OCI-LY1 (cell line): Measurements from ENCODE around the gene GNAI1.

ENCODE experiments used
- H2AFZ ChIP-seq: fragments of 200-600 bp; sonication (generic), shearing (Covaris generic); 2 replicates; pipeline ENCODE4 v1.6.0; 2014; ENCODE audit warnings: antibody characterized with exemption, mild to moderate bottlenecking, low read length
- H3F3A ChIP-seq: fragments of 200-600 bp; sonication (generic), shearing (Covaris generic); 2 replicates; pipeline ENCODE4 v1.6.0; 2014; ENCODE audit warnings: mild to moderate bottlenecking, antibody characterized with exemption, low read length, moderate library complexity; ENCODE audit not compliant: insufficient read depth
- H3K27ac ChIP-seq: fragments of 200-600 bp; sonication (generic); 2 replicates; pipeline ENCODE4 v1.5.1; 2014; ENCODE audit warnings: low read length, mixed run types, mild to moderate bottlenecking, low read depth; ENCODE audit not compliant: poor library complexity, severe bottlenecking
- H3K27me3 ChIP-seq: fragments of 200-600 bp; sonication (generic); 2 replicates; pipeline ENCODE4 v1.6.0; 2014; ENCODE audit warnings: antibody characterized with exemption, mild to moderate bottlenecking, low read length, moderate library complexity; ENCODE audit not compliant: insufficient read depth
- H3K36me3 ChIP-seq: fragments of 200-600 bp; sonication (generic); 2 replicates; pipeline ENCODE4 v1.6.1; 2014; ENCODE audit warnings: mild to moderate bottlenecking, antibody characterized with exemption, low read length, moderate library complexity, mixed read lengths; ENCODE audit not compliant: insufficient read depth
- H3K4me1 ChIP-seq: fragments of 200-600 bp; sonication (generic); 2 replicates; pipeline ENCODE4 v1.5.1; 2014; ENCODE audit warnings: mild to moderate bottlenecking, low read length, moderate library complexity; ENCODE audit not compliant: insufficient read depth, severe bottlenecking
- H3K4me2 ChIP-seq: fragments of 200-600 bp; sonication (generic), shearing (Covaris generic); 2 replicates; pipeline ENCODE4 v1.6.1; 2014; ENCODE audit warnings: low read length
- H3K4me3 ChIP-seq: fragments of 200-600 bp; sonication (generic); 2 replicates; pipeline ENCODE4 v1.5.1; 2014; ENCODE audit warnings: low read length, low read depth, mild to moderate bottlenecking, mixed read lengths; ENCODE audit not compliant: poor library complexity, severe bottlenecking
- H3K79me2 ChIP-seq: fragments of 200-600 bp; shearing (Covaris generic); 2 replicates; pipeline ENCODE4 v1.6.1; 2016; ENCODE audit warnings: mixed run types, low read length, mixed read lengths; ENCODE audit not compliant: insufficient read depth
- H3K9ac ChIP-seq: fragments of 200-600 bp; sonication (generic), shearing (Covaris generic); 2 replicates; pipeline ENCODE4 v1.6.1; 2014; ENCODE audit warnings: mild to moderate bottlenecking, low read length, mixed read lengths
- H3K9me2 ChIP-seq: fragments of 200-600 bp; sonication (generic), shearing (Covaris generic); 2 replicates; pipeline ENCODE4 v1.6.1; 2014; ENCODE audit warnings: low read depth, mild to moderate bottlenecking, low read length, mixed read lengths
- H3K9me3 ChIP-seq: fragments of 200-600 bp; shearing (Covaris generic); 2 replicates; pipeline ENCODE4 v1.6.1; 2014; ENCODE audit warnings: low read length, mixed read lengths
- H4K20me1 ChIP-seq: fragments of 200-600 bp; sonication (generic), shearing (Covaris generic); 2 replicates; pipeline ENCODE4 v1.6.0; 2016; ENCODE audit warnings: mild to moderate bottlenecking, low read length; ENCODE audit not compliant: insufficient read depth
- EZH2 ChIP-seq: fragments of 200-600 bp; sonication (generic), shearing (Covaris generic); IDR thresholded peaks from 2 replicates; pipeline ENCODE4 v1.8.0; 2017; ENCODE audit warnings: borderline replicate concordance, mixed run types, mild to moderate bottlenecking, antibody characterized with exemption, low read length, moderate library complexity, mixed read lengths
- TF ChIP-seq, protein P1 (sequence below): fragments of 200-600 bp; sonication (generic), shearing (Covaris generic); IDR thresholded peaks from 2 replicates; pipeline ENCODE4 v1.5.1; 2017; ENCODE audit warnings: mild to moderate bottlenecking, antibody characterized with exemption, low read length, moderate library complexity, mixed read lengths

The GNAI1 gene

DNA sequence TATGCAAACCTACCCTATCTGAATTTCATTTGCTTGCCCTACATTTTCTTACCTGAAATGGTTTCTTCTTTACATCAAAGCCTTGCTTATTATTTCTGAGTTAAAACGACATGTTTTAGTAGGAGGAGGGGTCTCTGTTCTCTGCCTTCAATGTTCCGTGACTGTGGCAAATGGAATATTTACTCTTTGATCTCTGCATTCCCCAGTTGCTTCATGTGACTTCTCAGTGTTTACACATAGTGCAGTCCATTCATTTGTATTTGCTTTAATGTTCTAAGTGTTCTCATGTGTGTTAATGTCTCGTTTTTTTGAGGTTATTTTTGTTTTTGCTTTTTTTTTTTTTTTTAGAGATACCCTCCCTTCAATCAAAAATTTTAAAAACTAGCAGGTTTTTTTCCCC, 75.8 kb downstream of the GNAI1 start:
- Histone ChIP-seq H3K9me2 (no peaks in the 10 kb centered on the region), H3K9ac (no peak overlapping the region), H3K27ac (no peak overlapping the region), H3K4me2 (no peak overlapping the region), H2AFZ (no peak overlapping the region), H3K79me2 (no peaks in the 10 kb centered on the region), H3K9me3 (no peaks in the 10 kb centered on the region), H3F3A (no peaks in the 10 kb centered on the region), H3K4me3 (no peak overlapping the region), H3K36me3 (no peaks in the 10 kb centered on the region), H3K27me3 (no peaks in the 10 kb centered on the region), H4K20me1 (no peaks in the 10 kb centered on the region), H3K4me1 (no peaks in the 10 kb centered on the region)
- TF ChIP-seq, protein P1, sequence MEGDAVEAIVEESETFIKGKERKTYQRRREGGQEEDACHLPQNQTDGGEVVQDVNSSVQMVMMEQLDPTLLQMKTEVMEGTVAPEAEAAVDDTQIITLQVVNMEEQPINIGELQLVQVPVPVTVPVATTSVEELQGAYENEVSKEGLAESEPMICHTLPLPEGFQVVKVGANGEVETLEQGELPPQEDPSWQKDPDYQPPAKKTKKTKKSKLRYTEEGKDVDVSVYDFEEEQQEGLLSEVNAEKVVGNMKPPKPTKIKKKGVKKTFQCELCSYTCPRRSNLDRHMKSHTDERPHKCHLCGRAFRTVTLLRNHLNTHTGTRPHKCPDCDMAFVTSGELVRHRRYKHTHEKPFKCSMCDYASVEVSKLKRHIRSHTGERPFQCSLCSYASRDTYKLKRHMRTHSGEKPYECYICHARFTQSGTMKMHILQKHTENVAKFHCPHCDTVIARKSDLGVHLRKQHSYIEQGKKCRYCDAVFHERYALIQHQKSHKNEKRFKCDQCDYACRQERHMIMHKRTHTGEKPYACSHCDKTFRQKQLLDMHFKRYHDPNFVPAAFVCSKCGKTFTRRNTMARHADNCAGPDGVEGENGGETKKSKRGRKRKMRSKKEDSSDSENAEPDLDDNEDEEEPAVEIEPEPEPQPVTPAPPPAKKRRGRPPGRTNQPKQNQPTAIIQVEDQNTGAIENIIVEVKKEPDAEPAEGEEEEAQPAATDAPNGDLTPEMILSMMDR, result no peak
- TF ChIP-seq EZH2, result no peak

DNA sequence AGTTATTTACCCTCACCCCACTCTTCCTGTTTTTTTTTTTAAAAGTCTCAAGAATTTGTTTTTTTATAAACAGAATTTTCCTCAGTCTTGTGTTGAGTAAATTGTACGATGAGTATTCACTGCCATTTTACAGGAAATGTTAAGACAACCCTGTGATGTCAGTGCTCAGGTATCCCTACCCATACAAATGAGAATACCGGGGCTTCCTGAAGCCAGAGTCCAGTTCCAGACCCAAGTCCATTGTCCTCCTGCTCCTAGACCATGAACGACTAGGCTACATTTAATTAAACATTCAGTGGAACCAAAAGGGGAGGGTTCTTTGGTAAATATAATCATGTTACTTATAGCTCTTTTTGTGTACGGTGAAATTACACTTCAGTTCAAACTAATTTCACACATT, 79.2 kb downstream of the GNAI1 start:
- Histone ChIP-seq H3K27me3 (no peaks in the 10 kb centered on the region), H3K9ac (no peak overlapping the region), H3F3A (no peaks in the 10 kb centered on the region), H2AFZ (no peak overlapping the region), H3K27ac (no peak overlapping the region), H3K4me1 (no peaks in the 10 kb centered on the region), H3K4me3 (no peak overlapping the region), H4K20me1 (no peaks in the 10 kb centered on the region), H3K79me2 (no peaks in the 10 kb centered on the region), H3K9me3 (no peaks in the 10 kb centered on the region), H3K36me3 (no peaks in the 10 kb centered on the region), H3K4me2 (no peak overlapping the region), H3K9me2 (no peaks in the 10 kb centered on the region)
- no peak for TF ChIP-seq EZH2

DNA sequence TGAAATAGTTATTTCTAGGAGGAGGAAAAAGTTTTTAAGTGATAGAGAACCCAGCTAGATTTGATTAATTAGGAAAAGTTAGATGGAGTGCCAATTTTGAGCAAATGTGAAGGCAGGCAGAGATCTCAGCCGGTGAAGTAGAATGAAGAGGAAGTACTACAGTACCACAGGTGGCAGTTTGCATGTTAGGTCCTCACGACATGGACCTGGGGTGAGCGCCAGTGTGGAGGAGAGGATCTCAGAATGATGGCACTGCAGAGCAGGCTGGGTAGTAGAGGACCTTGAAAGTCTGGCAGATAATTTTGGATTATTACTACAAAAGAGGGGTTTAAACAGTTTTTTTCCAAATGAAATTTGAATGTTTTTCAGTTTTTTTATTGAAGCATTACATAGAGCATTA, 81.1 kb downstream of the GNAI1 start:
- Histone ChIP-seq H3K9me3 (no peaks in the 10 kb centered on the region), H3K27ac (no peak overlapping the region), H2AFZ (no peak overlapping the region), H3K36me3 (no peaks in the 10 kb centered on the region), H3K9me2 (no peaks in the 10 kb centered on the region), H3K79me2 (no peaks in the 10 kb centered on the region), H4K20me1 (no peaks in the 10 kb centered on the region), H3K27me3 (no peaks in the 10 kb centered on the region), H3K4me3 (no peak overlapping the region), H3K9ac (no peak overlapping the region), H3F3A (no peaks in the 10 kb centered on the region), H3K4me1 (no peaks in the 10 kb centered on the region), H3K4me2 (no peak overlapping the region)
- TF ChIP-seq, protein P1, result no peak
- TF ChIP-seq EZH2, result no peak

DNA sequence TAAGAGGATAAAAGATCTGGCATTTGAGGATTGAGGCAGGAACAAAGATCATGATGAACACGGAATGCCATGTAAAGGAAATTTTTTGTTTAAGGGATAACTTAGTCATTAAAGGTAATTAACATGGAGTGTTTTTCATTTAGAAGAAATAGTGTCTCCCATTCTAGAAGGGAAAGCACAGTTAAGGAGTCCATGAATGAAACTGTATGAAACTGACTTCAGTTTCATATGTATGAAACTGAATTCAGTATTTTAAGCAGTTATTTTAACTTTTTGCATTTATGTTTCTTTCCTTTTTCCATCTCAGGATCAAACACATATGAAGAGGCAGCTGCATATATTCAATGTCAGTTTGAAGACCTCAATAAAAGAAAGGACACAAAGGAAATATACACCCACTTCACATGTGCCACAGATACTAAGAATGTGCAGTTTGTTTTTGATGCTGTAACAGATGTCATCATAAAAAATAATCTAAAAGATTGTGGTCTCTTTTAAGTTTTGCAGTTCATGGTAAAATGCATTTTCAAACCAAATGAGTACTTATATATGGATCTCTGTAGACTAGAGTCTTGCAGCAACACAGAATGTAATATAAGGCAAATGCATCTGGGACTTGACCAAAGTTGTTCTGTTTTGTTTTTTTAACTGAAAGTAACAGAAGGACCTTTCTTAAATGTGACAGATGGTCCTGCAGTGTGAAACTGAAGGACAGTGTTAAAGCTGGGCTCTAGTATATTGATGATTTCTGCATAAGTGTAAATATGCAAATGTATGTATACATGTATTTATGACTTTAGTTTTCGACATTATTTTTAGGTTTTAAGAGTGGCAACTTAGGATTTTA, 82.6 kb downstream of the GNAI1 start:
- Histone ChIP-seq H2AFZ (no peak overlapping the region), H3K4me2 (no peak overlapping the region)

More for the DNA sequence above, 82.6 kb downstream of the GNAI1 start:
- H3K4me3 ChIP-seq, result no peak overlapping the region
- H3K9me2 ChIP-seq, result no peaks in the 10 kb centered on the region
- no peak overlapping the region for H3K9ac ChIP-seq
- no peaks in the 10 kb centered on the region for H3K36me3 ChIP-seq
- H3F3A ChIP-seq, result no peaks in the 10 kb centered on the region
- H3K27ac ChIP-seq, result no peak overlapping the region
- no peaks in the 10 kb centered on the region for H3K79me2 ChIP-seq
- H3K4me1 ChIP-seq, result no peaks in the 10 kb centered on the region
- TF ChIP-seq, protein P1, result no peak
- TF ChIP-seq EZH2, result no peak
- H3K9me3 ChIP-seq, result no peaks in the 10 kb centered on the region
- H4K20me1 ChIP-seq, result no peaks in the 10 kb centered on the region
- no peaks in the 10 kb centered on the region for H3K27me3 ChIP-seq
